Measurements from ENCODE around the gene MYCN. TPM values are rescaled to one million over a fixed set of nuclear protein-coding genes. Genes with fewer than 3 reads are reported as not detected.

The MYCN gene
- total RNA-seq, 1 experiment from 2014 or later, result not detected

GRCh38 chr2:15931319-15931890, 8.9 kb upstream of the MYCN start:
- DNase-seq (ENCODE audit: low spot score), result no peak

- no peak for DNase-seq (ENCODE audit: low spot score)
Measured at GRCh38 chr2:15931950-15932349, 8.4 kb upstream of the MYCN start.

GRCh38 chr2:15932394-15933183, 7.8 kb upstream of the MYCN start:
- no peak for DNase-seq (ENCODE audit: low spot score)

- no peak for DNase-seq (ENCODE audit: low spot score)
Measured at GRCh38 chr2:15933184-15933845, 7.0 kb upstream of the MYCN start.

- DNase-seq (ENCODE audit: low spot score), result no peak
Measured at GRCh38 chr2:15934291-15934945, 5.9 kb upstream of the MYCN start.

- no peak for DNase-seq (ENCODE audit: low spot score)
Measured at GRCh38 chr2:15935189-15935588, 5.2 kb upstream of the MYCN start.

GRCh38 chr2:15935675-15936074, 4.7 kb upstream of the MYCN start:
- no peak for DNase-seq (ENCODE audit: low spot score)

GRCh38 chr2:15936277-15937104, 3.9 kb upstream of the MYCN start:
- DNase-seq (ENCODE audit: low spot score), result no peak

GRCh38 chr2:15937105-15937881, 3.1 kb upstream of the MYCN start:
- DNase-seq (ENCODE audit: low spot score), result no peak

- DNase-seq (ENCODE audit: low spot score), result no peak
Measured at GRCh38 chr2:15937882-15938802, 2.2 kb upstream of the MYCN start.

GRCh38 chr2:15938803-15939555, 1.4 kb upstream of the MYCN start:
- no peak for DNase-seq (ENCODE audit: low spot score)

- DNase-seq (ENCODE audit: low spot score), result no peak
Measured at GRCh38 chr2:15939556-15939853, 845 bp upstream of the MYCN start.

GRCh38 chr2:15940661-15941480, 521 bp downstream of the MYCN start:
- no peak for DNase-seq (ENCODE audit: low spot score)

GRCh38 chr2:15941481-15941850, 1.1 kb downstream of the MYCN start:
- DNase-seq (ENCODE audit: low spot score), result no peak

GRCh38 chr2:15941871-15942710, 1.7 kb downstream of the MYCN start:
- no peak for DNase-seq (ENCODE audit: low spot score)

GRCh38 chr2:15942711-15943345, 2.5 kb downstream of the MYCN start:
- no peak for DNase-seq (ENCODE audit: low spot score)

All from H4 (cell line).